Measurements from ENCODE around the gene SLC37A1. TPM values are rescaled to one million over a fixed set of nuclear protein-coding genes. Genes with fewer than 3 reads are reported as not detected.

The SLC37A1 gene
- total RNA-seq, 2 donors from 2014 or later, result 98.5 to 118 TPM

- H3K4me1 ChIP-seq, result peaks cover 27% of the 10 kb centered on the region
Observed at GRCh38 chr21:42521384-42521783, 7.7 kb downstream of the SLC37A1 start.

GRCh38 chr21:42521805-42522204 is 8.2 kb downstream of the SLC37A1 start:
- DNase-seq, result no peak
- Histone ChIP-seq H3K9me3 (no peaks in the 10 kb centered on the region), H3K27ac (no peak overlapping the region), H3K9ac (ENCODE audit: low read depth in 2 of 2, low read length in 2 of 2) (no peak overlapping the region), H3K36me3 (peaks cover 4% of the 10 kb centered on the region), H3K27me3 (no peaks in the 10 kb centered on the region), H3K4me3 (no peak overlapping the region), H3K4me1 (peaks cover 32% of the 10 kb centered on the region)
- TF ChIP-seq CTCF (IDR thresholded peaks at IDR 0.05), result no peak
- intact Hi-C loops (cut with DNase I), result no loop called here

More at GRCh38 chr21:42521384-42521783, 7.7 kb downstream of the SLC37A1 start:
- no peak overlapping the region for H3K4me3 ChIP-seq
- no peaks in the 10 kb centered on the region for H3K9me3 ChIP-seq
- no peak overlapping the region for H3K27ac ChIP-seq
- TF ChIP-seq CTCF (IDR thresholded peaks at IDR 0.05), result no peak
- intact Hi-C loops (cut with DNase I), result no loop called here
- H3K27me3 ChIP-seq, result no peaks in the 10 kb centered on the region
- no peak overlapping the region for H3K9ac ChIP-seq (ENCODE audit: low read depth in 2 of 2, low read length in 2 of 2)
- H3K36me3 ChIP-seq, result peaks cover 4% of the 10 kb centered on the region
- no peak for DNase-seq

- no peak overlapping the region for H3K27ac ChIP-seq
- H3K9ac ChIP-seq (ENCODE audit: low read depth in 2 of 2, low read length in 2 of 2), result no peak overlapping the region
- peaks cover 4% of the 10 kb centered on the region for H3K36me3 ChIP-seq
- intact Hi-C loops (cut with DNase I), result no loop called here
- H3K4me1 ChIP-seq, result peaks cover 36% of the 10 kb centered on the region
- H3K27me3 ChIP-seq, result no peaks in the 10 kb centered on the region
- TF ChIP-seq CTCF (IDR thresholded peaks at IDR 0.05), result no peak
- H3K4me3 ChIP-seq, result no peak overlapping the region
- no peak for DNase-seq
- H3K9me3 ChIP-seq, result no peaks in the 10 kb centered on the region
Observed at GRCh38 chr21:42522271-42522670, 8.6 kb downstream of the SLC37A1 start.

- peaks cover 41% of the 10 kb centered on the region for H3K4me1 ChIP-seq
- no peak overlapping the region for H3K4me3 ChIP-seq
- no peaks in the 10 kb centered on the region for H3K27me3 ChIP-seq
- H3K9me3 ChIP-seq, result no peaks in the 10 kb centered on the region
- no peak for TF ChIP-seq CTCF (IDR thresholded peaks at IDR 0.05)
- peak overlapping the region; percentile 82 for H3K27ac ChIP-seq
- peaks cover 4% of the 10 kb centered on the region for H3K36me3 ChIP-seq
- intact Hi-C loops (cut with DNase I), result no loop called here
- no peak for DNase-seq
- H3K9ac ChIP-seq (ENCODE audit: low read depth in 2 of 2, low read length in 2 of 2), result peak overlapping the region in 1 of 2 donors; percentile 28
Observed at GRCh38 chr21:42522771-42523170, 9.1 kb downstream of the SLC37A1 start.

- peaks cover 4% of the 10 kb centered on the region for H3K36me3 ChIP-seq
- intact Hi-C loops (cut with DNase I), result no loop called here
- peak overlapping the region; percentile 82 for H3K27ac ChIP-seq
Observed at GRCh38 chr21:42523211-42523610, 9.6 kb downstream of the SLC37A1 start.

More at GRCh38 chr21:42523211-42523610, 9.6 kb downstream of the SLC37A1 start:
- no peak for DNase-seq
- Histone ChIP-seq H3K9me3 (no peaks in the 10 kb centered on the region), H3K9ac (ENCODE audit: low read depth in 2 of 2, low read length in 2 of 2) (peak overlapping the region in 1 of 2 donors; percentile 28), H3K4me1 (peaks cover 41% of the 10 kb centered on the region), H3K4me3 (no peak overlapping the region), H3K27me3 (no peaks in the 10 kb centered on the region)
- TF ChIP-seq CTCF (IDR thresholded peaks at IDR 0.05), result no peak

All from colonic mucosa (tissue), 4 donors.